Endothelial cell of umbilical vein (primary cell): ENCODE data around the gene KCTD10. TPM values are rescaled to one million over a fixed set of nuclear protein-coding genes. Genes with fewer than 3 reads are reported as not detected.

Source experiments
- BruUV-seq: library from RNA; stranded (reverse); fragments of 400-500 nt; replicated peaks from 2 replicates; lab custom pipeline; 2021; lab: Mats Ljungman, UMichigan
- CTCF ChIA-PET: fragments of 300-600, 350-600 bp; sonication (Branson Sonifier 250); formaldehyde crosslinking; loops from one replicate; lab custom pipeline; 2021; ENCODE audit warnings: antibody characterized with exemption, inconsistent platforms; lab: Charles Lee
- POLR2A ChIA-PET: fragments of 300-600, 350-600 bp; sonication (Branson Sonifier 250); formaldehyde crosslinking; loops from one replicate; lab custom pipeline; 2021; ENCODE audit warnings: antibody characterized with exemption, inconsistent platforms; lab: Charles Lee
- DNase-seq: peaks from one replicate; pipeline ENCODE4 v3.0.0-alpha.2; 2011; ENCODE audit warnings: low read depth, low spot score
- FAIRE-seq: peaks from 2 replicates; lab custom pipeline; 2011; peaks lifted over from hg19 to GRCh38; lab: Jason Lieb, UNC
- H2AFZ ChIP-seq: 2 replicates; pipeline ENCODE4 v1.6.0; 2012; ENCODE audit warnings: low read depth, low read length, control low read depth, inconsistent platforms
- H3K27ac ChIP-seq: 2 replicates; pipeline ENCODE4 v1.5.1; 2011; ENCODE audit warnings: low read depth, mild to moderate bottlenecking, control low read depth, low read length, moderate library complexity; ENCODE audit not compliant: insufficient read depth
- H3K27me3 ChIP-seq, 2 experiments: 2 replicates each; pipeline versions ENCODE4 v1.6.0 to v1.6.1; 2011; ENCODE audit warnings: low read length in 2 of 2, mixed read lengths in 1 of 2; ENCODE audit not compliant: control insufficient read depth in 2 of 2, insufficient read depth in 2 of 2
- H3K36me3 ChIP-seq, 2 experiments: 2 replicates in 1 of 2; 3 replicates in 1 of 2; pipeline ENCODE4 v1.5.1; 2011; ENCODE audit warnings: low read length in 2 of 2, mild to moderate bottlenecking in 1 of 2, moderate library complexity in 1 of 2; ENCODE audit not compliant: control insufficient read depth in 2 of 2, insufficient read depth in 2 of 2; ENCODE audit errors: extremely low read depth in 1 of 2
- H3K4me1 ChIP-seq: 3 replicates; pipeline ENCODE4 v1.5.1; 2011; ENCODE audit warnings: mild to moderate bottlenecking, low read length; ENCODE audit not compliant: control insufficient read depth, insufficient read depth; ENCODE audit errors: extremely low read depth
- H3K4me2 ChIP-seq: 2 replicates; pipeline ENCODE4 v1.6.1; 2011; ENCODE audit warnings: low read length, control low read depth, mixed read lengths; ENCODE audit not compliant: insufficient read depth
- H3K4me3 ChIP-seq, 3 experiments: fragments of 200-600 bp in 1 of 3; sonication (generic), shearing (Covaris generic) in 1 of 3; replicated peaks in 1 of 3; 2 replicates each; pipeline ENCODE4 v1.5.1; 2011 to 2016; ENCODE audit warnings: control low read depth in 3 of 3, low read length in 3 of 3, mild to moderate bottlenecking in 2 of 3, inconsistent platforms in 1 of 3, low read depth in 1 of 3, moderate library complexity in 1 of 3; ENCODE audit not compliant: insufficient read depth in 1 of 3
- H3K79me2 ChIP-seq: 2 replicates; pipeline ENCODE4 v1.6.0; 2012; ENCODE audit warnings: low read length, inconsistent platforms; ENCODE audit not compliant: control insufficient read depth, insufficient read depth
- H3K9ac ChIP-seq: replicated peaks from 2 replicates; pipeline ENCODE3; 2011; ENCODE audit warnings: low read length, control low read depth; ENCODE audit not compliant: insufficient read depth; ENCODE audit errors: extremely low read depth
- H3K9me1 ChIP-seq: replicated peaks from 3 replicates; pipeline ENCODE4 v1.6.0; 2011; ENCODE audit warnings: mild to moderate bottlenecking, low read length; ENCODE audit not compliant: control insufficient read depth, insufficient read depth; ENCODE audit errors: extremely low read depth
- H3K9me3 ChIP-seq: replicated peaks from 2 replicates; pipeline ENCODE4 v1.5.1; 2012; ENCODE audit warnings: low read length, inconsistent platforms; ENCODE audit not compliant: control insufficient read depth, insufficient read depth
- H4K20me1 ChIP-seq: replicated peaks from 2 replicates; pipeline ENCODE3; 2011; ENCODE audit warnings: mild to moderate bottlenecking, low read length; ENCODE audit not compliant: control insufficient read depth, insufficient read depth; ENCODE audit errors: extremely low read depth
- EZH2 ChIP-seq: IDR thresholded peaks from 2 replicates; pipeline ENCODE4 v1.6.1; 2012; ENCODE audit warnings: borderline replicate concordance, low read depth, mild to moderate bottlenecking, moderate library complexity, low read length, inconsistent platforms; ENCODE audit not compliant: severe bottlenecking
- FOS ChIP-seq: IDR thresholded peaks from 2 replicates; pipeline ENCODE4 v1.6.1; 2011; ENCODE audit warnings: mild to moderate bottlenecking, low read length, moderate library complexity, borderline replicate concordance; ENCODE audit not compliant: insufficient read depth
- GATA2 ChIP-seq: IDR thresholded peaks from 2 replicates; pipeline ENCODE4 v1.7.0; 2011; ENCODE audit warnings: low read depth, mild to moderate bottlenecking, moderate library complexity, mixed read lengths, low read length; ENCODE audit not compliant: insufficient read length, insufficient read depth
- JUN ChIP-seq: IDR thresholded peaks from 2 replicates; pipeline ENCODE4 v1.6.1; 2011; ENCODE audit warnings: borderline replicate concordance, low read depth; ENCODE audit not compliant: insufficient read length, insufficient read depth
- MYC ChIP-seq: IDR thresholded peaks from one replicate; pipeline ENCODE4 v1.6.1; 2011; ENCODE audit warnings: mild to moderate bottlenecking, low read depth, low read length
- POLR2A ChIP-seq: IDR thresholded peaks from 2 replicates; pipeline ENCODE4 v1.6.1; 2012; ENCODE audit warnings: low read depth, mild to moderate bottlenecking, control low read depth, low read length
- POLR2AphosphoS5 ChIP-seq: IDR thresholded peaks from 2 replicates; pipeline ENCODE4 v1.6.1; 2012; ENCODE audit warnings: low read depth, mild to moderate bottlenecking, control low read depth, low read length, moderate library complexity; ENCODE audit not compliant: insufficient read depth
- dilution Hi-C: fragments of 300-500 bp; cut with MboI; formaldehyde crosslinking; loops from one replicate; pipeline ENCODE4 v1.15.0; 2019; ENCODE audit warnings: low sequenced_read_pairs; ENCODE audit not compliant: extremely low pct_ligation_motif_present
- intact Hi-C: fragments of 100-400 bp; cut with micrococcal nuclease; formaldehyde crosslinking; loops from one replicate; pipeline ENCODE4 v1.10.0; 2022
- polyA plus RNA-seq, 4 experiments: library from polyadenylated mRNA; depleted of rRNA in 3 of 4; stranded (reverse) in 3 of 4; unstranded in 1 of 4; fragments of >200 nt; gene quantifications; 2 replicates each; pipeline versions ENCODE4 v1.2.1 to v1.2.3, GENCODE V29; 2011 to 2012; ENCODE audit warnings: missing spikeins in 1 of 4
- total RNA-seq: library from RNA; stranded (reverse); gene quantifications from 2 replicates; pipeline ENCODE4 v1.2.3, GENCODE V29; 2021
- TF ChIP-seq, protein P1 (sequence below), 2 donors: IDR thresholded peaks; 1 replicate in 1 of 2; 2 replicates in 1 of 2; pipeline ENCODE4 v1.5.1; 2011; ENCODE audit warnings: low read length in 2 of 2, mild to moderate bottlenecking in 2 of 2, moderate library complexity in 2 of 2, control low read depth in 1 of 2, inconsistent platforms in 1 of 2, low read depth in 1 of 2; ENCODE audit not compliant: insufficient read depth in 1 of 2; ENCODE audit errors: extremely low read depth in 1 of 2
- TF ChIP-seq, protein P2 (sequence below): IDR thresholded peaks from 2 replicates; pipeline ENCODE4 v1.6.1; 2011; ENCODE audit not compliant: insufficient read depth, insufficient read length

The KCTD10 gene
- total and polyA plus RNA-seq, 2 donors (not counting 3 experiments of a cell fraction or from before 2014, with no cell fraction given), result 101 to 112 TPM

DNA sequence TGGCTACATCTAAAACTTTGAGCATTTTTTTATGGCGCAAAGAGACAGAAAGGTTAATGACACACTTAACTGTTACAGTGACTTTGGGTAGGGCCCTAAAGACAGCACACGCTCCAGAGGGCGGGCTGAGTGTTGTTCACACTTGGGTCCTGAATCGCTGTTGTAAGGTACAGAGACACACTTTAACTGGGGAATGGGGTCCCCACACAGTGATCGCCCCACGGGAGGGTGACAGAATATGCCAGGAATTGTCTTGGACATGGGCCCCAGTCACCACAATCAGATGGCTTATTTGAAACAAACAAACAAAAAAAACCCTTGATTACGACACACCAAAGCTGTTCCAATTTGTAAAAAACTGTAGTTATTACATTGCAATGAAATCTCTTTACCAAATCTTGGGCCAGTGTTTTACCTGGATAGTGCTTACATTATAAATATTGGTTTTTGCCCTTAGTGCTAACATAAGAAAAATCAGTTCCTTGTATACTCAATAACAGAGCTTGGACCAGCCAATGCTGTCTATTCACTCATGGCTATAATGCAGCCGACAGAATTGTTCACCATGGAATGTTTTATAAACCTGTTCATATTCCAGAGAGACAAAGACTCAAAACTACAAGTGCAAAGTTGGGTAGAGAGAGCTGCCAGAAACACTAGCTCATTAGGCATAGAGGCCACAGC lies 28.3 kb downstream of the KCTD10 start:
- H3K9ac ChIP-seq, result no peak overlapping the region
- H3K27ac ChIP-seq, result no peak overlapping the region
- H3K9me3 ChIP-seq, result no peaks in the 10 kb centered on the region
- H3K79me2 ChIP-seq, result peaks cover 13% of the 10 kb centered on the region
- intact Hi-C loops (loop anchor here (1.0 kb wide), 1 partner anchor 9 kb away; no protein-coding TSS in a partner anchor), dilution Hi-C loops (no loop called here)
- H3K4me2 ChIP-seq, result no peak overlapping the region
- H4K20me1 ChIP-seq, result peaks cover 3% of the 10 kb centered on the region
- TF ChIP-seq, protein P1, sequence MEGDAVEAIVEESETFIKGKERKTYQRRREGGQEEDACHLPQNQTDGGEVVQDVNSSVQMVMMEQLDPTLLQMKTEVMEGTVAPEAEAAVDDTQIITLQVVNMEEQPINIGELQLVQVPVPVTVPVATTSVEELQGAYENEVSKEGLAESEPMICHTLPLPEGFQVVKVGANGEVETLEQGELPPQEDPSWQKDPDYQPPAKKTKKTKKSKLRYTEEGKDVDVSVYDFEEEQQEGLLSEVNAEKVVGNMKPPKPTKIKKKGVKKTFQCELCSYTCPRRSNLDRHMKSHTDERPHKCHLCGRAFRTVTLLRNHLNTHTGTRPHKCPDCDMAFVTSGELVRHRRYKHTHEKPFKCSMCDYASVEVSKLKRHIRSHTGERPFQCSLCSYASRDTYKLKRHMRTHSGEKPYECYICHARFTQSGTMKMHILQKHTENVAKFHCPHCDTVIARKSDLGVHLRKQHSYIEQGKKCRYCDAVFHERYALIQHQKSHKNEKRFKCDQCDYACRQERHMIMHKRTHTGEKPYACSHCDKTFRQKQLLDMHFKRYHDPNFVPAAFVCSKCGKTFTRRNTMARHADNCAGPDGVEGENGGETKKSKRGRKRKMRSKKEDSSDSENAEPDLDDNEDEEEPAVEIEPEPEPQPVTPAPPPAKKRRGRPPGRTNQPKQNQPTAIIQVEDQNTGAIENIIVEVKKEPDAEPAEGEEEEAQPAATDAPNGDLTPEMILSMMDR (IDR thresholded peaks at IDR 0.05; ENCODE audit: extremely low read depth in 1 of 2, insufficient read depth in 1 of 2, low read depth in 1 of 2, low read length in 2 of 2), result no peak
- TF ChIP-seq EZH2, result no peak
- no peak for TF ChIP-seq POLR2A
- no peak for TF ChIP-seq JUN
- TF ChIP-seq, protein P2, sequence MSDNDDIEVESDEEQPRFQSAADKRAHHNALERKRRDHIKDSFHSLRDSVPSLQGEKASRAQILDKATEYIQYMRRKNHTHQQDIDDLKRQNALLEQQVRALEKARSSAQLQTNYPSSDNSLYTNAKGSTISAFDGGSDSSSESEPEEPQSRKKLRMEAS, result no peak
- TF ChIP-seq POLR2AphosphoS5, result no peak
- TF ChIP-seq MYC, result no peak
- TF ChIP-seq GATA2, result no peak
- TF ChIP-seq FOS, result no peak
- no peak overlapping the region for H3K4me3 ChIP-seq
- no peak for DNase-seq
- no peak overlapping the region for H2AFZ ChIP-seq
- BruUV-seq, result no TSS peak
- POLR2A ChIA-PET, result no interaction called here
- no peaks in the 10 kb centered on the region for H3K9me1 ChIP-seq
- CTCF ChIA-PET, result interaction anchor here (1.0 to 2.8 kb wide), 7 partner anchors 10 to 326 kb away, joined by 3 to 21 read pairs (median 8); partner anchors contain the start of genes KCTD10 and UBE3B
- H3K36me3 ChIP-seq, result peaks cover 15 to 33% of the 10 kb centered on the region in 2 experiments
- no peak for FAIRE-seq
- H3K27me3 ChIP-seq, result no peaks in the 10 kb centered on the region
- peaks cover 14% of the 10 kb centered on the region for H3K4me1 ChIP-seq
